NCI-H2029 (cell line): ENCODE results near the gene BSND.

Experiments
- DNase-seq: peaks from one replicate; lab custom pipeline; 2025; lab: John Stamatoyannopoulos, UW

Gene BSND

GRCh38 chr1:55046871-55047270, 48.1 kb downstream of the BSND start:
- DNase-seq = no peak

DNA sequence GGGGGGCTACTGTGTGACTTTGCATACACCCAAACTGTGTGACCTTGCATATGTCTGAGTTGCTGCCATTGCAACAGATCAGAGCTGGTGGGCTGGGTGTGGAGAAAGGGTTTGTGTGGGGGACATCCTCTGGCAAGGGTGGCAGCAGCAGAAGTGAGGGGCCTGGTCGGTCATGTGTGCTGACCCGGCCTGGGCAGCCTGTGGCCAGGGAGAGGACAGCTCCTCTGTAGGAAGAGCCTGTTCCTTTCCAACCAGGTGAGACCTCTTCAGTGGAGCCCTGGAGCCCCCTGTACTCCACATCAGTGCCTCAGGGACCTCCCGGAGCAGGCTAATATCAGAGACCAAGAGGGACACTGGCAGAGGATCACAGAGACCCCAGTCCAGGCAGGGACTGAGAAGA, 48.9 kb downstream of the BSND start:
- DNase-seq = no peak

DNA sequence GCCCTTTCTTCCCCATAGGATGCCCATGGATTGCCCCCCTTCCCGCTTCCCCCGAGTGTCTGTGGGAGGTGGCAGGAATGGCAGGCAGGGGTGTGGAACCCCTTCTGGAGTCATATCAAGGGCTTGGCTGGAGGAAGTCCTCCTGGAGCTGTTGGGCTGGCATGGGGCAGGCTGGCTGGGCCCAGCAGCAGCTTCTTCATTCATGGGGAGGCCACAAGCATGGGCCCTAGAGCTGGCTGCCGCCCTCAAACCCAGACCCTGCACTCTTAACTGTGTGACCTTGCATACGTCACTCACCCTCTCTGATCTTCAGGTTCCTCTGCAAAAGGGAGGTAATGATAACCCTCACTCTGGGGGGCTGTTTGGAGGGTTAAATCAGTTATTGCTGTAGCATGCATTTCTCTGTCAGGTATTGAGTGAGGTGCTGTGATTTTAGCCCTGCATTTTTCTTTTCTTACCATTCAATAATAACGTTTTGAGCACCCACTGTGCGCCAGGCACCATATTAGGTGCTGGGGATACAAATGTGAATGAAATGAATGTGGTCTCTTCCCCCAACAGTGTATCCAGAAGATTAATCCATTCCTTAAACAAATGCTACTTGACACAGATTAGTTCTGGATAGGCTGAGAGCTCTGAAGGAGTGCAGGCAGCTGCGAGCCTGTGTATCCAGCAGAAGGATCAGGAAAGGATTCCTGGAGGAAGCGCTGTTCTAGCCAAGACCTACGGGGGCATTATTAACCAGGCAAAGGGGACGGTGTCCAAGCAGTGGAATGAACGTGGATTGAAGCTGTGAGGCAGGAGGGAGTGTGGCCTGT, 49.9 kb downstream of the BSND start:
- DNase-seq = no peak

DNA sequence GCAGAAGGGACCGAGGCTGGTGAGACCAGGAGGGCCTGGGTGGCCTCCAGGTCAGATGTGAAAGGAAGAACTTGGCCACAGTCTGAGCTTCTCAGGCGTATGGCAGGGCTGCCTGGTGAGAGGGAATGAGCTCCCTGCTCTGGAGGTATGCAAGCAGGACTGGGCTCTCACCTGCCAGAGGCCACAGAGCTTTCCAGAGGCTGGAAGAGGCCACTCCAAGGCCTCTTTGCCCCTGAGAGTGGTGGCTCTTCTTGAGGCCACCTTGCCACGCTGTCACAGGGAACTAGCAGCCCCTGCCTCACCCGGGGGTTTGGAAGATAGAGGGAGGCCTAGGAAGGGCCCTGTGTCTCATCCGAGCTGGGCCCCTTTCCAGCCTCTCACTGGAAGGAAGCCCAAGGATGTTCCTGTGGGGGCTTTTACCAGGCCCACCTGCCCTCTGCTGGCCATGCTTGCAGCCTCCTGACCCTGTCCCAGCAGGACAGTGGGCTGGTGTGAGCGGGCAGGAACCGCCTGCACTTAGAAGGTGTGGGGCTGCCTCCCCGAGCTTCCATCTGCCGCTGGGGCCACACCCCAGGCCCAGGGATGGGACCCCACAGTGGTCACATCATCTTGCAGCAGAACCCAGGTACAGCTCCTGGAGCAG, 50.7 kb downstream of the BSND start:
- no peak for DNase-seq

GRCh38 chr1:55049914-55050278, 51.2 kb downstream of the BSND start:
- peak; percentile 98 for DNase-seq

GRCh38 chr1:55050283-55050682, 51.5 kb downstream of the BSND start:
- peak; percentile 69 for DNase-seq

DNA sequence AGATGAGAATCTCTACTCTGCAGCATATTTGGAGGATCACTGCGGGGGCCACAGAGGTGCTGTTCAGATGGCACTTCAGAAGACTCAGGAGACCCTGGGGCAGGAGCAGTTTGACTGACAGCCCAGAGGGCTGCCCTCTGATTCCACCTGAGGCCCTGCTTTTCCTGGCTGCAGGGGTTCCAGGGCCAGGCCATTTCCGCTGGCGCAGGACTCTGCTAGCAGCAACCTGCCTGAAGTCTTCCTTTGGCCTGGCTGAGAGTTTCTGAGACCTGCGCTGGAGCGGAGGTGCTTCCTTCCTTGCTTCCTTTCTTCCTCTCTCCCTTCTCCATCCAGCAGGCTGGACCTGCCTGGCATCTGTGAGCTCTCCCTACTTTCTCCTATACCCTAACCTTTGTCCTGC, 52.4 kb downstream of the BSND start:
- no peak for DNase-seq

DNA sequence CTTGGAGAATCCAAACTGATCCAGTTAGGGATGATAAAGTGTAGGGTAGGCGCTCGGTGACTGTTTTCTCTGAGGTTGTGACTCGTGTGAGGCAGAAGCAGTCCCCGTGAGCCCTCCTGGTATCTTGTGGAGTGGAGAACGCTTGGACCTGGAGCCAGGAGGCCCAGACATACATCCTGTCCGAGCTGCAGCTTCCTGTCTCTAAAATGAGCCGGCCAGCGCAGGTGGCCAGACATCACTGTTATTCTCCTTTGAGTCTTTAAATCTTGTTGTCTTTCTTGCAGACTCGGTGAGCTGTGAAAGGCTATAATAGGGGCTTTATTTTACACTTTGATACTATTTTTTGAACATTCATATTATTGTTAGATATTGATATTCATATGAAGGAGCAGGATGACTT, 52.9 kb downstream of the BSND start:
- DNase-seq = no peak

DNA sequence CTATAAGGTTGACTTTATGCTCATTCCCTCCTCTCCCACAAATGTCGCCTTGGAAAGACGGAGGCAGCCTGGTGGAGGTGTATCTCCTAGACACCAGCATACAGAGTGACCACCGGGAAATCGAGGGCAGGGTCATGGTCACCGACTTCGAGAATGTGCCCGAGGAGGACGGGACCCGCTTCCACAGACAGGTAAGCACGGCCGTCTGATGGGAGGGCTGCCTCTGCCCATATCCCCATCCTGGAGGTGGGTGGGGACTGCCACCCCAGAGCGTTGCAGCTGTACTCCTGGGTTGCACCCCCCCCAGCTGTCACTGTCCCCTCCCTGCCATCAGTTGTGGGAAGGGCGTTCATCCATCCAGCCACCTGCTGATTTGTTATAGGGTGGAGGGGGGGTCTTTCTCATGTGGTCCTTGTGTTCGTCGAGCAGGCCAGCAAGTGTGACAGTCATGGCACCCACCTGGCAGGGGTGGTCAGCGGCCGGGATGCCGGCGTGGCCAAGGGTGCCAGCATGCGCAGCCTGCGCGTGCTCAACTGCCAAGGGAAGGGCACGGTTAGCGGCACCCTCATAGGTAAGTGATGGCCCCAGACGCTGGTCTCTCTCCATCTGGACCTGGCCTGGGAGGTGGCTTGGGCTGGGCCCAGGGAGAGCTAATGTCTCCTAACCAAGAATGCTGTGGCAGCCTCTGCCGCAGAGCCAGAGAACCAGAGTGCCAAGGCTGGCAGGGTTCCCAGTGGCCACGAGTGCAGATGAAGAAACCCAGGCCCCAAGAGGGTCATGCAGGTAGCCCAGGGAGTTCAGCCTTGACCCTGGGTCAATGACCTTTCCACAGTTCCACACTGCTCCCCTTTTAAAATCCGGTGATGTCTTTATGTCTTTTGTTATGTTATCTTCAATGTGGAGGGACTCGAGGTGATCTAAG, 53.7 kb downstream of the BSND start:
- DNase-seq = no peak

- no peak for DNase-seq
These were observed 54.7 kb downstream of the BSND start for GRCh38 chr1:55053265-55053954.

GRCh38 chr1:55054396-55054795, 55.7 kb downstream of the BSND start:
- DNase-seq = no peak

GRCh38 chr1:55055084-55055882, 56.5 kb downstream of the BSND start:
- DNase-seq = no peak

- no peak for DNase-seq
These were observed 57.4 kb downstream of the BSND start for GRCh38 chr1:55055951-55056631.

DNA sequence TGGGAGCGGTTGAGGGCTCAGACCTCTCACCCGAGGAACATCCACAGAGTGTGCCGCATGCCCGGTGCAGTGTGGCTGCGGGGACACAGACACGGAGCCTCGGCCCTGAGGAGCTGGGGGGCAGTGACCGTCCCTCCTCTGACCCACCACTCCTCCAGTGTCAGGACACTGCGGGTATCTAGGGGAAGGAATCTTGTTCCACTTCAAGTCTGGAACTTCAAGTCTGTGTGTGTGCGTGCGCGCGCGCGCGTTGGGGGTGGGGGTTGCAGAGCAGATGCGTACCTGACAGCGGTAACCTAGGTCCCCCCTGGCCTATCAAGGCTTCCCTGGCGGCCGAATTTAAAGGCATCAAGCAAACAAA, 57.9 kb downstream of the BSND start:
- DNase-seq = no peak

- DNase-seq = no peak
These were observed 58.7 kb downstream of the BSND start for GRCh38 chr1:55057270-55057955.

DNA sequence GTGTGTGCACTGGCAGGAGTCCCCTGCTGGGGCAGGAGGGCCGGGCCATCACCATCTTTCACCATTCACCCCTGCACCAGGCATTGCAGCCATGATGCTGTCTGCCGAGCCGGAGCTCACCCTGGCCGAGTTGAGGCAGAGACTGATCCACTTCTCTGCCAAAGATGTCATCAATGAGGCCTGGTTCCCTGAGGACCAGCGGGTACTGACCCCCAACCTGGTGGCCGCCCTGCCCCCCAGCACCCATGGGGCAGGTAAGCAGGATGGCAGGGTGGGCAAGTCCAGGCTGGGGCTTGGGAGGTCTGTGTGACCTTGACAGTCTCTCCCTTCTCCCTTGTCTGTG, 59.2 kb downstream of the BSND start:
- no peak for DNase-seq

- no peak for DNase-seq
These were observed 60.8 kb downstream of the BSND start for GRCh38 chr1:55059302-55060132.

GRCh38 chr1:55060133-55060999, 61.6 kb downstream of the BSND start:
- no peak for DNase-seq
